Erythroblast (primary cell): ENCODE results near the gene GPR32.

ENCODE experiments used
- GATA1 ChIP-seq: IDR thresholded peaks from 2 replicates; pipeline ENCODE4 v1.6.1; 2011; ENCODE audit warnings: low read depth, mild to moderate bottlenecking, control low read depth, low read length, moderate library complexity
- POLR2A ChIP-seq: IDR thresholded peaks from 2 replicates; pipeline ENCODE4 v1.6.1; 2011; ENCODE audit warnings: mild to moderate bottlenecking, low read length

GRCh38 chr19:50739914-50740426, 30.3 kb upstream of the GPR32 start:
- TF ChIP-seq POLR2A (no peak), GATA1 (no peak)
